B cell (primary cell): ENCODE measurements around the gene CCDC178. TPM values are rescaled to one million over a fixed set of nuclear protein-coding genes. Genes with fewer than 3 reads are reported as not detected.

Experiments
- ATAC-seq: fragments of 200-7000 bp; cut with Tn5 transposase; one replicate; pipeline ENCODE4 v1.10.0; 2021; ENCODE audit warnings: low read depth, mild to moderate bottlenecking, moderate number of reproducible peaks, moderate library complexity
- CTCF ChIA-PET: fragments of 350-600 bp; sonication (Branson Sonifier 250); formaldehyde crosslinking; loops from one replicate; lab custom pipeline; 2021; ENCODE audit warnings: antibody characterized with exemption, inconsistent platforms; lab: Charles Lee
- POLR2A ChIA-PET: fragments of 350-600 bp; sonication (Branson Sonifier 250); formaldehyde crosslinking; loops from one replicate; lab custom pipeline; 2021; ENCODE audit warnings: antibody characterized with exemption; lab: Charles Lee
- DNase-seq: peaks from one replicate; pipeline ENCODE4 v3.0.0; 2013
- H2AFZ ChIP-seq: 2 replicates; pipeline ENCODE4 v1.6.1; 2012; ENCODE audit warnings: mild to moderate bottlenecking, low read depth, low read length; ENCODE audit not compliant: insufficient read depth, poor library complexity, severe bottlenecking
- H3K27ac ChIP-seq, 2 donors: 1 replicate in 1 of 2; 2 replicates in 1 of 2; pipeline ENCODE4 v1.5.1; 2012 to 2013; ENCODE audit warnings: low read length in 2 of 2, mild to moderate bottlenecking in 2 of 2, moderate library complexity in 1 of 2
- H3K27me3 ChIP-seq, 4 experiments: fragments of 200-600 bp in 1 of 4; sonication (generic) in 1 of 4; replicated peaks in 1 of 4; 1 replicate in 2 of 4; 2 replicates in 2 of 4; pipeline versions ENCODE4 v1.6.1 to v1.7.0; 2013 to 2016; ENCODE audit warnings: low read length in 3 of 4, mild to moderate bottlenecking in 2 of 4, mixed read lengths in 1 of 4, moderate library complexity in 1 of 4; ENCODE audit not compliant: insufficient read depth in 4 of 4, control insufficient read depth in 3 of 4; ENCODE audit errors: control extremely low read depth in 1 of 4
- H3K36me3 ChIP-seq, 2 experiments: replicated peaks in 1 of 2; 1 replicate in 1 of 2; 2 replicates in 1 of 2; pipeline versions ENCODE4 v1.6.1 to v1.7.1; 2013; ENCODE audit warnings: low read length in 1 of 2; ENCODE audit not compliant: insufficient read depth in 2 of 2, control insufficient read depth in 1 of 2; ENCODE audit errors: control extremely low read depth in 1 of 2, extremely low read depth in 1 of 2
- H3K4me1 ChIP-seq, 2 donors: fragments of 200-600 bp in 1 of 2; sonication (generic) in 1 of 2; 1 replicate in 1 of 2; 2 replicates in 1 of 2; pipeline versions ENCODE4 v1.5.1 to v1.6.1; 2013 to 2017; ENCODE audit warnings: low read length in 2 of 2; ENCODE audit not compliant: control insufficient read depth in 2 of 2, insufficient read depth in 2 of 2
- H3K4me2 ChIP-seq: replicated peaks from 2 replicates; pipeline ENCODE3; 2012; ENCODE audit warnings: mild to moderate bottlenecking, low read depth, low read length; ENCODE audit not compliant: poor library complexity, severe bottlenecking
- H3K4me3 ChIP-seq, 5 experiments: fragments of 200-600 bp in 1 of 5; sonication (generic) in 1 of 5; 1 replicate in 3 of 5; 2 replicates in 2 of 5; pipeline versions ENCODE4 v1.5.1 to v1.7.0; 2011 to 2016; ENCODE audit warnings: low read length in 4 of 5, mild to moderate bottlenecking in 4 of 5, low read depth in 2 of 5, control low read depth in 1 of 5, moderate library complexity in 1 of 5; ENCODE audit not compliant: insufficient read depth in 1 of 5; ENCODE audit errors: control extremely low read depth in 1 of 5, extremely low read depth in 1 of 5
- H3K79me2 ChIP-seq: fragments of 200-600 bp; sonication (generic); one replicate; pipeline ENCODE4 v1.6.0; 2016; ENCODE audit warnings: low read length; ENCODE audit not compliant: control insufficient read depth, insufficient read depth
- H3K9ac ChIP-seq: fragments of 200-600 bp; sonication (generic); 2 replicates; pipeline ENCODE4 v1.6.1; 2017; ENCODE audit warnings: mild to moderate bottlenecking, low read length, moderate library complexity
- H3K9me3 ChIP-seq, 3 donors: one replicate each; pipeline versions ENCODE4 v1.6.1 to v1.7.1; 2013; ENCODE audit warnings: low read length in 2 of 3; ENCODE audit not compliant: control insufficient read depth in 2 of 3, insufficient read depth in 1 of 3; ENCODE audit errors: control extremely low read depth in 1 of 3
- H4K20me1 ChIP-seq: 2 replicates; pipeline ENCODE4 v1.6.0; 2012; ENCODE audit warnings: mild to moderate bottlenecking, low read length; ENCODE audit not compliant: insufficient read depth, control insufficient read depth, poor library complexity, severe bottlenecking
- H3K27ac Mint-ChIP-seq: one replicate; pipeline ENCODE4 v1.8.0; 2021; ENCODE audit warnings: mixed read lengths
- H3K27me3 Mint-ChIP-seq: one replicate; pipeline ENCODE4 v1.8.0; 2021; ENCODE audit warnings: mixed read lengths
- H3K4me1 Mint-ChIP-seq: one replicate; pipeline ENCODE4 v1.8.0; 2021; ENCODE audit warnings: mixed read lengths
- H3K4me3 Mint-ChIP-seq: one replicate; pipeline ENCODE4 v1.8.0; 2021; ENCODE audit warnings: mixed read lengths
- H3K9me3 Mint-ChIP-seq: one replicate; pipeline ENCODE4 v1.8.0; 2022; ENCODE audit warnings: mixed read lengths; ENCODE audit not compliant: insufficient read depth
- CTCF ChIP-seq: fragments of 200-600 bp; IDR thresholded peaks from one replicate; pipeline ENCODE4 v1.8.0; 2022; ENCODE audit warnings: antibody characterized with exemption, mild to moderate bottlenecking
- EZH2 ChIP-seq: IDR thresholded peaks from 2 replicates; pipeline ENCODE4 v1.6.1; 2012; ENCODE audit warnings: borderline replicate concordance, low read depth, mild to moderate bottlenecking, moderate library complexity, low read length; ENCODE audit not compliant: insufficient read depth, poor library complexity, severe bottlenecking
- WGBS: methylation state at CpG from one replicate; pipeline ENCODE4 v1.1.5; 2013; ENCODE audit warnings: missing lambda C conversion rate; ENCODE audit not compliant: insufficient coverage; 5-methylcytosine and 5-hydroxymethylcytosine counted together
- intact Hi-C: fragments of 100-400 bp; cut with micrococcal nuclease; formaldehyde crosslinking; loops from one replicate; pipeline ENCODE4 v1.10.0; 2022
- polyA plus RNA-seq: library from polyadenylated mRNA; depleted of rRNA; stranded (reverse); fragments of >200 nt; gene quantifications from 2 replicates; pipeline ENCODE4 v1.2.3, GENCODE V29; 2012
- total RNA-seq, 2 donors: library from RNA; stranded (reverse); fragments of 120-200 nt in 1 of 2; gene quantifications; 1 replicate in 1 of 2; 2 replicates in 1 of 2; pipeline versions ENCODE4 v1.2.3 to v1.2.4, GENCODE V29; 2013 to 2022

CCDC178 gene
- total and polyA plus RNA-seq, 2 donors (not counting 1 experiment from before 2014, with no cell fraction given), result not detected

- no peak overlapping the region for H3K27ac Mint-ChIP-seq
- no peak overlapping the region for H3K27ac ChIP-seq
- no peaks in the 10 kb centered on the region for H3K79me2 ChIP-seq
- no peak overlapping the region for H3K9ac ChIP-seq
- H3K4me3 ChIP-seq, result no peak overlapping the region
- H3K4me1 ChIP-seq, result no peaks in the 10 kb centered on the region
- no peaks in the 10 kb centered on the region for H3K9me3 Mint-ChIP-seq
- ATAC-seq, result no peak
- no peak overlapping the region for H2AFZ ChIP-seq
- POLR2A ChIA-PET, result no interaction called here
- CTCF ChIA-PET, result no interaction called here
- intact Hi-C loops, result no loop called here
- H3K27me3 ChIP-seq, result no peaks in the 10 kb centered on the region
- TF ChIP-seq CTCF (no peak), EZH2 (no peak)
- no peaks in the 10 kb centered on the region for H3K9me3 ChIP-seq
- peaks cover 4% of the 10 kb centered on the region for H3K27me3 Mint-ChIP-seq
- H3K4me2 ChIP-seq, result no peak overlapping the region
- H4K20me1 ChIP-seq, result no peaks in the 10 kb centered on the region
- no peak for DNase-seq
- H3K4me3 Mint-ChIP-seq, result no peak overlapping the region
- no peaks in the 10 kb centered on the region for H3K36me3 ChIP-seq
- no peaks in the 10 kb centered on the region for H3K4me1 Mint-ChIP-seq
Observed at GRCh38 chr18:33107511-33107910, 333.0 kb downstream of the CCDC178 start.

- no peak overlapping the region for H3K4me3 Mint-ChIP-seq
- Histone ChIP-seq H3K36me3 (no peaks in the 10 kb centered on the region), H3K4me2 (no peak overlapping the region), H3K4me3 (no peak overlapping the region), H3K27me3 (no peaks in the 10 kb centered on the region), H3K9me3 (no peaks in the 10 kb centered on the region), H3K79me2 (no peaks in the 10 kb centered on the region), H3K4me1 (no peaks in the 10 kb centered on the region), H2AFZ (no peak overlapping the region), H3K9ac (no peak overlapping the region), H3K27ac (no peak overlapping the region), H4K20me1 (no peaks in the 10 kb centered on the region)
- no peak for ATAC-seq
- intact Hi-C loops, result no loop called here
- POLR2A ChIA-PET, result no interaction called here
- H3K27me3 Mint-ChIP-seq, result peaks cover 5% of the 10 kb centered on the region
- H3K27ac Mint-ChIP-seq, result no peak overlapping the region
- WGBS, result no CpG with 5 or more reads among the region's 3 CpGs
- CTCF ChIA-PET, result no interaction called here
- H3K9me3 Mint-ChIP-seq, result no peaks in the 10 kb centered on the region
- no peak for TF ChIP-seq CTCF
- no peak for TF ChIP-seq EZH2
- no peaks in the 10 kb centered on the region for H3K4me1 Mint-ChIP-seq
- DNase-seq, result no peak
Observed at GRCh38 chr18:33101316-33101715, 339.2 kb downstream of the CCDC178 start.
